Measurements from ENCODE around the gene ZNF581. TPM values are rescaled to one million over a fixed set of nuclear protein-coding genes. Genes with fewer than 3 reads are reported as not detected.
A peak's percentile ranks its signal among the peaks of the same experiment; 100 is the strongest.

Gene ZNF581
- total and polyA plus RNA-seq, 7 donors = 10.2 to 18.6 (median 14.5) TPM

DNA sequence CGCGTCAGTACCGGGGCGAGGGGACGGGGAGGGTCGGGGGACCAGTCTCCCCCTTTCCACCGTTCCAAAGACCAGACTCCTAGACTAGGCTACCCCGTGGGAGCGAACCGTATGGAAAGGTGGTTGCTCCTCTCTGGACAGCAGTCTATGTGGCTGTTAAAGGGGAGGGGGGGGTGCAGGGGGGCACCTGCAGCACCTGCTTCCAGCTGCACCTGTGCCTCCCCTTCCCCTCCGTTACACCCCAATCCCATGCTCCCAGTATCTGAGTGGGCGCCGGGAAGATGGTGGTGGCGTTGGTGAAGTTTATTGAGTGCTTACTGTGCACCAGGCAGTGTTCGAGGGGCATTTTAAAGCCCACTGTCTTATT lies 42.8 kb upstream of the ZNF581 start:
- Histone ChIP-seq H3K27ac (peak overlapping the region; percentile 98), H3K27me3 (ENCODE audit: insufficient read depth in 3 of 3, low read length in 2 of 3) (no peaks in the 10 kb centered on the region), H3K9me3 (no peaks in the 10 kb centered on the region), H3K36me3 (ENCODE audit: insufficient read depth in 1 of 2, low read depth in 1 of 2) (peaks cover 0 to 30% of the 10 kb centered on the region in 2 donors), H3K4me1 (peaks cover 20% of the 10 kb centered on the region), H3K4me3 (peak overlapping the region; percentile 72)
- TF ChIP-seq CTCF (IDR thresholded peaks at IDR 0.05) = no peak
- intact Hi-C loops (cut with DNase I) = no loop called here
- no peak for ATAC-seq
- DNase-seq = no peak
- WGBS, 3 donors = 5 to 8% (median 5%) methylated on average over 13 to 15 of the region's 15 CpGs

- Histone ChIP-seq H3K36me3 (ENCODE audit: insufficient read depth in 1 of 2, low read depth in 1 of 2) (peaks cover 0 to 26% of the 10 kb centered on the region in 2 donors), H3K27me3 (ENCODE audit: insufficient read depth in 3 of 3, low read length in 2 of 3) (no peaks in the 10 kb centered on the region), H3K9me3 (no peaks in the 10 kb centered on the region), H3K4me3 (peak overlapping the region; percentile 72), H3K27ac (peak overlapping the region; percentile 98), H3K4me1 (peaks cover 17% of the 10 kb centered on the region)
- intact Hi-C loops (cut with DNase I) = no loop called here
- TF ChIP-seq CTCF (IDR thresholded peaks at IDR 0.05) = no peak
- DNase-seq (no peak), ATAC-seq (no peak)
- 54 to 85% (median 55%) methylated on average over 4 of the region's 4 CpGs for WGBS, 3 donors
Observed at GRCh38 chr19:55601084-55601483, 42.4 kb upstream of the ZNF581 start.

- no peak for ATAC-seq
- no peak overlapping the region for H3K4me3 ChIP-seq
- DNase-seq = peak in 1 of 2 donors; percentile 63
- H3K9me3 ChIP-seq = no peaks in the 10 kb centered on the region
- H3K36me3 ChIP-seq (ENCODE audit: insufficient read depth in 1 of 2, low read depth in 1 of 2) = peaks cover 0 to 13% of the 10 kb centered on the region in 2 donors
- intact Hi-C loops (cut with DNase I) = no loop called here
- peaks cover 25% of the 10 kb centered on the region for H3K4me1 ChIP-seq
- peak overlapping the region; percentile 98 for H3K27ac ChIP-seq
- H3K27me3 ChIP-seq (ENCODE audit: insufficient read depth in 3 of 3, low read length in 2 of 3) = no peaks in the 10 kb centered on the region
- TF ChIP-seq CTCF (IDR thresholded peaks at IDR 0.05) = no peak
- 90 to 94% (median 93%) methylated on average over 56 to 60 of the region's 60 CpGs for whole genome bisulfite sequencing, 3 donors
Observed at GRCh38 chr19:55602104-55603001, 41.1 kb upstream of the ZNF581 start.

GRCh38 chr19:55603115-55603514 lies 40.3 kb upstream of the ZNF581 start:
- WGBS, 3 donors = 82 to 89% (median 84%) methylated on average over 21 of the region's 21 CpGs
- intact Hi-C loops (cut with DNase I) = no loop called here
- no peak for TF ChIP-seq CTCF (IDR thresholded peaks at IDR 0.05)
- Histone ChIP-seq H3K36me3 (ENCODE audit: insufficient read depth in 1 of 2, low read depth in 1 of 2) (peaks cover 0 to 7% of the 10 kb centered on the region in 2 donors), H3K27ac (no peak overlapping the region), H3K4me1 (peaks cover 32% of the 10 kb centered on the region), H3K27me3 (ENCODE audit: insufficient read depth in 3 of 3, low read length in 2 of 3) (no peaks in the 10 kb centered on the region), H3K4me3 (no peak overlapping the region), H3K9me3 (no peaks in the 10 kb centered on the region)
- ATAC-seq (no peak), DNase-seq (no peak)
